Measurements from ENCODE around the gene PFKFB2.
"Not testable (repeated sequence)": the region's sequence is repeated elsewhere in the genome, so short reads cannot be mapped to it uniquely, and the experiment has no call there.

PFKFB2 gene

DNA sequence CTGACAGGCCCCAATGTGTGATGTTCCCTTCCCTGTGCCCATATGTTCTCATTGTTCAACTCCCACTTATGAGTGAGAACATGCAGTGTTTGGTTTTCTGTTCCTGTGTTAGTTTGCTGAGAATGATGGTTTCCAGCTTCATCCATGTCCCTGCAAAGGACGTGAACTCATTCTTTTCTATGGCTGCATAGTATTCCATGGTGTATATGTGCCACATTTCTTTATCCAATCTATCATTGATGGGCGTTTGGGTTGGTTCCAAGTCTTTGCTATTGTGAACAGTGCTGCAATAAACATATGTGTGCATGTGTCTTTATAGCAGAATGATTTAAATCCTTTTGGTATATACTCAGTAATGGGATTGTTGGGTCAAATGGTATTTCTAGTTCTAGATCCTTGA lies 11.7 kb upstream of the PFKFB2 start:
- H3K4me3 ChIP-seq (ENCODE audit: low read depth, low read length); H3K4me1 ChIP-seq (ENCODE audit: control insufficient read depth, insufficient read depth, low read length); CTCF ChIA-PET; H3K9me3 ChIP-seq (ENCODE audit: control insufficient read depth, insufficient read depth, low read depth, low read length); H3K27ac ChIP-seq (ENCODE audit: extremely low read depth, low read depth, low read length): not testable (repeated sequence)
- peak; percentile 95 for TF ChIP-seq ZNF146 (tag by site-specific recombination; IDR thresholded peaks at IDR 0.05)
- POLR2A ChIA-PET: interaction anchor here (0.6 kb wide), 1 partner anchor 291 kb away, joined by 4 read pairs; no protein-coding TSS in a partner anchor
- H3K36me3 ChIP-seq (ENCODE audit: control insufficient read depth in 2 of 2, insufficient read depth in 1 of 2, low read length in 2 of 2): peaks cover 0 to 15% of the 10 kb centered on the region in 2 experiments; a peak in 1 of 3 replicates

- peaks cover 0 to 40% of the 10 kb centered on the region in 2 experiments; a peak in 1 of 3 replicates for H3K36me3 ChIP-seq (ENCODE audit: control insufficient read depth in 2 of 2, insufficient read depth in 1 of 2, low read length in 2 of 2)
- ChIA-PET POLR2A (no interaction called here), CTCF (interaction anchor here (1.1 to 1.6 kb wide), 2 partner anchors 12 to 64 kb away, joined by 4 to 5 read pairs; partner anchors contain the start of gene C1orf116)
- H3K9me3 ChIP-seq (ENCODE audit: control insufficient read depth, insufficient read depth, low read depth, low read length): no peaks in the 10 kb centered on the region
- H3K27ac ChIP-seq (ENCODE audit: extremely low read depth, low read depth, low read length): no peak overlapping the region
- no peak overlapping the region for H3K4me3 ChIP-seq (ENCODE audit: low read depth, low read length)
- TF ChIP-seq, protein P1, sequence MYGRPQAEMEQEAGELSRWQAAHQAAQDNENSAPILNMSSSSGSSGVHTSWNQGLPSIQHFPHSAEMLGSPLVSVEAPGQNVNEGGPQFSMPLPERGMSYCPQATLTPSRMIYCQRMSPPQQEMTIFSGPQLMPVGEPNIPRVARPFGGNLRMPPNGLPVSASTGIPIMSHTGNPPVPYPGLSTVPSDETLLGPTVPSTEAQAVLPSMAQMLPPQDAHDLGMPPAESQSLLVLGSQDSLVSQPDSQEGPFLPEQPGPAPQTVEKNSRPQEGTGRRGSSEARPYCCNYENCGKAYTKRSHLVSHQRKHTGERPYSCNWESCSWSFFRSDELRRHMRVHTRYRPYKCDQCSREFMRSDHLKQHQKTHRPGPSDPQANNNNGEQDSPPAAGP (tag by site-specific recombination; IDR thresholded peaks at IDR 0.05): no peak
- TF ChIP-seq, protein P2, sequence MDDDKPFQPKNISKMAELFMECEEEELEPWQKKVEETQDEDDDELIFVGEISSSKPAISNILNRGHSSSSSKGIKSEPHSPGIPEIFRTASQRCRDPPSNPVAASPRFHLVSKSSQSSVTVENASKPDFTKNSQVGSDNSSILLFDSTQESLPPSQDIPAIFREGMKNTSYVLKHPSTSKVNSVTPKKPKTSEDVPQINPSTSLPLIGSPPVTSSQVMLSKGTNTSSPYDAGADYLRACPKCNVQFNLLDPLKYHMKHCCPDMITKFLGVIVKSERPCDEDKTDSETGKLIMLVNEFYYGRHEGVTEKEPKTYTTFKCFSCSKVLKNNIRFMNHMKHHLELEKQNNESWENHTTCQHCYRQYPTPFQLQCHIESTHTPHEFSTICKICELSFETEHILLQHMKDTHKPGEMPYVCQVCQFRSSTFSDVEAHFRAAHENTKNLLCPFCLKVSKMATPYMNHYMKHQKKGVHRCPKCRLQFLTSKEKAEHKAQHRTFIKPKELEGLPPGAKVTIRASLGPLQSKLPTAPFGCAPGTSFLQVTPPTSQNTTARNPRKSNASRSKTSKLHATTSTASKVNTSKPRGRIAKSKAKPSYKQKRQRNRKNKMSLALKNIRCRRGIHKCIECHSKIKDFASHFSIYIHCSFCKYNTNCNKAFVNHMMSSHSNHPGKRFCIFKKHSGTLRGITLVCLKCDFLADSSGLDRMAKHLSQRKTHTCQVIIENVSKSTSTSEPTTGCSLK (tag by site-specific recombination; IDR thresholded peaks at IDR 0.05): no peak
- H3K4me1 ChIP-seq (ENCODE audit: control insufficient read depth, insufficient read depth, low read length): no peaks in the 10 kb centered on the region; the same call in 1 of the 2 replicates
These were observed 7.6 kb upstream of the PFKFB2 start for GRCh38 chr1:207045453-207045852.

DNA sequence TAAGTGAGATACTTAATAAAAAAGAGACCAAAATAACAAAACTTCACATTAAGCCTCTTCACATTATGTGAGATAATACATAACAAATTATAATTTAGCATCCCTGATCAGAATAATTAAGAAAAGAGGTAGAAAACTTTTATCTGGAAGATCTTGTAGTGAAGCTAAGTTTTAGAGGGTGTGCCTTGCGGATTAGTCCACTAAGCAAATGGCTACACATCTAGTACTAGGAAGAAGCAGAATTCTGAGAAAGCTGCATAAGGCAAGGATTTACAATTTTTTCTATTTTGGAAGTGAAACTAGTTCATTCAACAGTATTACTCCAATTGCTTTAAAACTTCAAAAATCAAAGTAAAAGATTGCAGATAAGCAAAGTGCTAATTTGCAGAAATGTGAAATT lies 5.6 kb upstream of the PFKFB2 start:
- no peak overlapping the region for H3K27ac ChIP-seq (ENCODE audit: extremely low read depth, low read depth, low read length)

GRCh38 chr1:207048041-207048440 lies 5.0 kb upstream of the PFKFB2 start:
- H3K4me3 ChIP-seq (ENCODE audit: low read depth, low read length): no peak overlapping the region
- no peaks in the 10 kb centered on the region for H3K9me3 ChIP-seq (ENCODE audit: control insufficient read depth, insufficient read depth, low read depth, low read length)
- peaks cover 0 to 40% of the 10 kb centered on the region in 2 experiments; a peak in 1 of 3 replicates for H3K36me3 ChIP-seq (ENCODE audit: control insufficient read depth in 2 of 2, insufficient read depth in 1 of 2, low read length in 2 of 2)
- ChIA-PET CTCF (interaction anchor here (1.2 to 3.6 kb wide), 3 partner anchors 26 to 123 kb away, joined by 4 to 25 read pairs (median 18); no protein-coding TSS in a partner anchor), POLR2A (no interaction called here)
- H3K4me1 ChIP-seq (ENCODE audit: control insufficient read depth, insufficient read depth, low read length): no peaks in the 10 kb centered on the region; the same call in 1 of the 2 replicates
- no peak overlapping the region for H3K27ac ChIP-seq (ENCODE audit: extremely low read depth, low read depth, low read length)
- TF ChIP-seq ZNF114 (tag by site-specific recombination; IDR thresholded peaks at IDR 0.05): no peak
- no peak for TF ChIP-seq ZNF433 (tag by site-specific recombination; IDR thresholded peaks at IDR 0.05; ENCODE audit: low read depth)
- TF ChIP-seq, protein P3, sequence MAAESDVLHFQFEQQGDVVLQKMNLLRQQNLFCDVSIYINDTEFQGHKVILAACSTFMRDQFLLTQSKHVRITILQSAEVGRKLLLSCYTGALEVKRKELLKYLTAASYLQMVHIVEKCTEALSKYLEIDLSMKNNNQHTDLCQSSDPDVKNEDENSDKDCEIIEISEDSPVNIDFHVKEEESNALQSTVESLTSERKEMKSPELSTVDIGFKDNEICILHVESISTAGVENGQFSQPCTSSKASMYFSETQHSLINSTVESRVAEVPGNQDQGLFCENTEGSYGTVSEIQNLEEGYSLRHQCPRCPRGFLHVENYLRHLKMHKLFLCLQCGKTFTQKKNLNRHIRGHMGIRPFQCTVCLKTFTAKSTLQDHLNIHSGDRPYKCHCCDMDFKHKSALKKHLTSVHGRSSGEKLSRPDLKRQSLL (tag by site-specific recombination; IDR thresholded peaks at IDR 0.05): no peak
- TF ChIP-seq ZBTB1 (tag by site-specific recombination; IDR thresholded peaks at IDR 0.05): no peak
- no peak for TF ChIP-seq GLIS2 (tag by site-specific recombination; IDR thresholded peaks at IDR 0.05)
- TF ChIP-seq ZFHX2 (tag by site-specific recombination; conservative IDR thresholded peaks at IDR 0.05): no peak

More for the DNA sequence above, 5.6 kb upstream of the PFKFB2 start:
- H3K4me3 ChIP-seq (ENCODE audit: low read depth, low read length): no peak overlapping the region
- no peaks in the 10 kb centered on the region for H3K9me3 ChIP-seq (ENCODE audit: control insufficient read depth, insufficient read depth, low read depth, low read length)
- H3K4me1 ChIP-seq (ENCODE audit: control insufficient read depth, insufficient read depth, low read length): no peaks in the 10 kb centered on the region; the same call in 1 of the 2 replicates
- ChIA-PET CTCF (interaction anchor here (1.5 to 3.6 kb wide), 2 partner anchors 11 to 32 kb away, joined by 3 to 18 read pairs; no protein-coding TSS in a partner anchor), POLR2A (no interaction called here)
- peaks cover 0 to 40% of the 10 kb centered on the region in 2 experiments; a peak in 1 of 3 replicates for H3K36me3 ChIP-seq (ENCODE audit: control insufficient read depth in 2 of 2, insufficient read depth in 1 of 2, low read length in 2 of 2)
- TF ChIP-seq ZNF596 (tag by site-specific recombination; IDR thresholded peaks at IDR 0.05): no peak
- TF ChIP-seq ZNF664 (tag by site-specific recombination; IDR thresholded peaks at IDR 0.05): 0 out of 2 replicates have a peak, but pooled peaks have one; percentile 30

All from HEK293 (cell line).